ENCODE results near the gene ADD1.
A peak's percentile ranks its signal among the peaks of the same experiment; 100 is the strongest.

Gene ADD1

DNA sequence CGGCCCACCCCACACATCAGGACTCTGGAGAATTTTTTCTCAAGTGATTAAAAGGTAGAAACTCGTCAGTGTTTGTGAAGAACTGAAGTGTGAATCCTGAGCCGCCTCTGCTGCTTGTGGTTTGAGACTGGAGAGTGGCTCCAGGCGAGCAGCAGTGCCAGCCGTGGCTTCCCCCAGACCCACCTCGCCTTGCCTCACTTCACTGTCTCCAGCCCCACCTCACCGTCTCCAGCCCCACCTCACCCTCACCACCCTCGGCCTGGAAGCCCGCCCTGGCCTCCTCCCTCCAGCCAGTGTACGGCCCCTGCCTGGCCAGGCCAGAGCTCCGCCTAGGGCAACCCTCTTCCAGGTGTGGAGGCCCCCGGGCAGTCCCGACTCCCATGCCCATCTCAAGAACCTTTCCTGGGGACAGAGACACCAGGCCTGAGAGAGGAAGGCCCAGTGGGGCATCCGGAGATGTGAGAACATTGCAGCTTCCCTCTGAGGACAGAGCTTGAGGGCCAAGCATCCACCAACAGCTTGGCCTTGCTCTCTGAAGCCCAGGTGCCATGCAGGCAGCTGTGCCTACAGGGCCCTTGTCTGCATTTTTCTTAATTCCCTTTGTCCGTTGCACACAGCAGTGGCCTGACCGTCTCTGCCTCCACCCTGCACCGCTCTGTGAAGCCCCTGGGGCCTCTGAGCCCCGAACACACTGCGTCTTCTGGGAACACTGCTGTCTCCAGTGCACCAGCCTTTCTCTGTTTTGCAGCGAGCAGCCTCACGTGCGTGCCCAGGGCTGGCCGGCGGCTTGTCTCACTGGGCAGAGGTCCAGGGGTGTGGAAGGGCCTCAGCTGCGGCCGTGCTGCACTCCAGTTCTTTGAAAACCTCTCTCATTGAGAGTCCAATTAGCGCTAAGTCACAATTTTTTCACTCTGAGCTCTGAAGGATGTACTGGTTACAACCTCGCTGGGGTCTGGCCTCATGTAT, 37.0 kb upstream of the ADD1 start:
- H3K4me3 ChIP-seq (ENCODE audit: low read depth, low read length): no peak overlapping the region
- TF ChIP-seq, protein P1, sequence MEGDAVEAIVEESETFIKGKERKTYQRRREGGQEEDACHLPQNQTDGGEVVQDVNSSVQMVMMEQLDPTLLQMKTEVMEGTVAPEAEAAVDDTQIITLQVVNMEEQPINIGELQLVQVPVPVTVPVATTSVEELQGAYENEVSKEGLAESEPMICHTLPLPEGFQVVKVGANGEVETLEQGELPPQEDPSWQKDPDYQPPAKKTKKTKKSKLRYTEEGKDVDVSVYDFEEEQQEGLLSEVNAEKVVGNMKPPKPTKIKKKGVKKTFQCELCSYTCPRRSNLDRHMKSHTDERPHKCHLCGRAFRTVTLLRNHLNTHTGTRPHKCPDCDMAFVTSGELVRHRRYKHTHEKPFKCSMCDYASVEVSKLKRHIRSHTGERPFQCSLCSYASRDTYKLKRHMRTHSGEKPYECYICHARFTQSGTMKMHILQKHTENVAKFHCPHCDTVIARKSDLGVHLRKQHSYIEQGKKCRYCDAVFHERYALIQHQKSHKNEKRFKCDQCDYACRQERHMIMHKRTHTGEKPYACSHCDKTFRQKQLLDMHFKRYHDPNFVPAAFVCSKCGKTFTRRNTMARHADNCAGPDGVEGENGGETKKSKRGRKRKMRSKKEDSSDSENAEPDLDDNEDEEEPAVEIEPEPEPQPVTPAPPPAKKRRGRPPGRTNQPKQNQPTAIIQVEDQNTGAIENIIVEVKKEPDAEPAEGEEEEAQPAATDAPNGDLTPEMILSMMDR (IDR thresholded peaks at IDR 0.05; ENCODE audit: low read depth, low read length, missing control alignments): no peak
- DNase-seq (ENCODE audit: low read depth): no peak

- DNase-seq (ENCODE audit: low read depth): no peak
- H3K4me3 ChIP-seq (ENCODE audit: low read depth, low read length): no peak overlapping the region
- TF ChIP-seq, protein P1 (IDR thresholded peaks at IDR 0.05; ENCODE audit: low read depth, low read length, missing control alignments): no peak
These were observed 36.1 kb upstream of the ADD1 start for GRCh38 chr4:2807571-2807970.

GRCh38 chr4:2808001-2808400, 35.6 kb upstream of the ADD1 start:
- no peak overlapping the region for H3K4me3 ChIP-seq (ENCODE audit: low read depth, low read length)
- no peak for DNase-seq (ENCODE audit: low read depth)
- TF ChIP-seq, protein P1 (IDR thresholded peaks at IDR 0.05; ENCODE audit: low read depth, low read length, missing control alignments): no peak

DNA sequence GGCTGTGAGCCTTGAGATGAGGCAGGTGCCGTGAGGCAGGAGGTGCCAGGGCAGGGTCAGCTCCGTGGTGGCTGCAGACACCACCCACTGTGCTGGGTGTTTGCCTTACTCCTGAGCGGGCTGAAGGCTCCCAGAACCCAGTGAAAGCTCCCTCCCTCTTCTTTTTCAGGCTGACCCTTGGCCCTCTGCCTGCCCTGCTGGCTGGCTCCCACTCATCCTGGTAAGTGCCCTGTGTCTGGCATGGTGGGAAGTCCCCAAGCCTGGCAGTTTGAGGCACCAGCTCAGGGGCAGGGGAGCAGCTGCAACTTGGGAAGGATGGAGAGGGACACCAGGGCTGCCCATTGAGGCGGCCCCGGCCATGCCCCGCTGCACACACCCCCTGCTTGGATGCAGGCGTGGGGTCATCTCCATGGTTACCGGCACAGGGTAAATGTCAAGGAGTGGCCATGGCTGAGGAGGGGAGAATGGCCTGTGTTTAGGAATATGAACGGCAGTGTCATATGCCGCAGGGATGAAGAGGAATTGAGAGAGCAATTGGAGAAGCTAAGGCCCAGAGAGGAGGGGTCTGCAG, 33.9 kb upstream of the ADD1 start:
- no peak overlapping the region for H3K4me3 ChIP-seq (ENCODE audit: low read depth, low read length)
- DNase-seq (ENCODE audit: low read depth): no peak
- TF ChIP-seq, protein P1 (IDR thresholded peaks at IDR 0.05; ENCODE audit: low read depth, low read length, missing control alignments): no peak

DNA sequence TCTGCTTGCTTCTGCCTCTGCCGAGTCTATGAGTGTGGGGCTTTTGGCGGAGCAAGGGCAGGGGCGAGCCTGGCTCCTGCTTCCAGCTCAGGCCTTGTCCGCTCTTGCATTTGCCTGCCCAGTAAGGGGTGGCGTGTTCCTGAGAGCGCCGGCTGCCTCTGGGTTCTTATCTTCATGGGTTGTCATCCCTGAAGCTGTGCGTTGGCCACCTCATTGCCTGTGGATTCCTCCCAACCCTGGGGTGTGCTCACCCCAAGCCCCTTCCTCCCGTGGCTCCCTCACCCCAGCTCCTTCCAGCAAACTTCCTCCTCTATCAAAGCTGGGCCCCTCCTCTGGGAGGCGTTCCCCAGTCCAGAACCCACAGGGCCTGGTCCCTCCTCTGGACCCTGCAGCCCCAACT, 33.3 kb upstream of the ADD1 start:
- DNase-seq (ENCODE audit: low read depth): no peak
- H3K4me3 ChIP-seq (ENCODE audit: low read depth, low read length): no peak overlapping the region
- TF ChIP-seq, protein P1 (IDR thresholded peaks at IDR 0.05; ENCODE audit: low read depth, low read length, missing control alignments): no peak

DNA sequence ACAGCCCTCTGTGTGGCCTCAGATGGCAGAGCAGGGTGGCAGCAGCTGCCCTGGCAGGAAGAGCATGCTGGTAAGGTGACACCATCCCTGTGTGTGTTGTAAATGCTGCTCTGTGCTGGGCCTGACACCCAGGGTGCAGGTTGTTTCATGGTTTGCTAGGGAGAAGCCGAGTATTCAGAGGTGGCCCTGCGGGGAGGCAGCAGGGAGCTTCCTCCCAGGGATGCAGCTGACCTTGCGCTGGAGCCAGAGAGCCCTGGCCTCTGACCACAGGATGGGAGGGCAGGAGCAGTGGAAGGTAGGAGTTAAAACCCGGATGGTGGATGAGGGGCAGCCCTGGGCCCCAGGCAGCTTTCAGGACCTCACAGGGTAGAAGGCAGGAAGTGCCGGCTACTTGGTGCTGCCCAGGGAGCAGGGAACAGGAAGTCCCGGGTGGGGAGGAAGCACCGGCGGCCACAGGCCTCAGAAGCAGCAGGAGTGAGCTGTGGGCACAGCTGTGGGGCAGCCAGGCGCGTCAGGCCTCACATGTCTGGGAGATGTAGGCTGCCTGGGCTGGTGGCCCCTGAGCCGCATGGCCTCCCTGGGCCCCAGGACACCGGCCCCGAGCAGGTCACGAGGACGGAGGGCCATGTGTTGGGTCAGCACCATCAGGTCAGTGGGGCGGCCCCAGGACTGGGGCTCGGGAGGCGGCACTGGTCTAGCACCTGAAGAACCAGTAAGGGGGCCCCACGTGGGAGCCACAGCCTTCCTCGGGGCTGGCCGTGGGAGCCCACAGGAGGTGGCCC, 31.6 kb upstream of the ADD1 start:
- TF ChIP-seq, protein P1 (IDR thresholded peaks at IDR 0.05; ENCODE audit: low read depth, low read length, missing control alignments): no peak
- peak overlapping the region; percentile 82 for H3K4me3 ChIP-seq (ENCODE audit: low read depth, low read length)
- no peak for DNase-seq (ENCODE audit: low read depth)

Measured in GM12864 (cell line).